ENCODE data around the gene SPECC1L.

SPECC1L gene

GRCh38 chr22:24446260-24446611, 175.6 kb downstream of the SPECC1L start:
- TF ChIP-seq CTCF (IDR thresholded peaks at IDR 0.05) = no peak

- TF ChIP-seq CTCF (IDR thresholded peaks at IDR 0.05) = no peak
These were observed 180.0 kb downstream of the SPECC1L start for GRCh38 chr22:24450610-24451009.

- TF ChIP-seq CTCF (IDR thresholded peaks at IDR 0.05) = no peak
These were observed 180.5 kb downstream of the SPECC1L start for GRCh38 chr22:24451162-24451561.

- no peak for TF ChIP-seq CTCF (IDR thresholded peaks at IDR 0.05)
These were observed 183.2 kb downstream of the SPECC1L start for GRCh38 chr22:24453853-24454252.

GRCh38 chr22:24455039-24455438, 184.4 kb downstream of the SPECC1L start:
- no peak for TF ChIP-seq CTCF (IDR thresholded peaks at IDR 0.05)

GRCh38 chr22:24455751-24456426, 185.3 kb downstream of the SPECC1L start:
- no peak for TF ChIP-seq CTCF (IDR thresholded peaks at IDR 0.05)

- TF ChIP-seq CTCF (IDR thresholded peaks at IDR 0.05) = no peak
These were observed 187.3 kb downstream of the SPECC1L start for GRCh38 chr22:24457894-24458420.

GRCh38 chr22:24459911-24460310, 189.3 kb downstream of the SPECC1L start:
- TF ChIP-seq CTCF (IDR thresholded peaks at IDR 0.05) = no peak

Data from LNCAP (cell line).